Esophagus muscularis mucosa (tissue), 4 donors: Measurements from ENCODE around the gene PHGDH. TPM values are rescaled to one million over a fixed set of nuclear protein-coding genes. Genes with fewer than 3 reads are reported as not detected.
A peak's percentile ranks its signal among the peaks of the same experiment; 100 is the strongest.

Experiments
- DNase-seq: peaks from one replicate; pipeline ENCODE4 v3.0.0-alpha.2; 2017; ENCODE audit errors: extremely low spot score
- H3K27ac ChIP-seq, 4 donors: fragments of 200-600 bp; sonication (generic); replicated peaks in 1 of 4; 1 replicate in 3 of 4; 2 replicates in 1 of 4; pipeline ENCODE4 v1.5.1; 2016 to 2019; ENCODE audit warnings: mild to moderate bottlenecking in 1 of 4
- H3K27me3 ChIP-seq, 4 donors: fragments of 200-600 bp; sonication (generic); one replicate each; pipeline versions ENCODE4 v1.5.1 to v1.6.0; 2016 to 2019
- H3K36me3 ChIP-seq, 4 donors: fragments of 200-600 bp; sonication (generic); one replicate each; pipeline ENCODE4 v1.5.1; 2016 to 2019
- H3K4me1 ChIP-seq, 4 donors: fragments of 200-600 bp; sonication (generic); one replicate each; pipeline ENCODE4 v1.5.1; 2016 to 2019
- H3K4me3 ChIP-seq, 4 donors: fragments of 200-600 bp; sonication (generic); 1 replicate in 2 of 4; 2 replicates in 2 of 4; pipeline ENCODE4 v1.5.1; 2016 to 2019; ENCODE audit warnings: mild to moderate bottlenecking in 4 of 4, moderate library complexity in 1 of 4
- H3K9me3 ChIP-seq, 4 donors: fragments of 200-600 bp; sonication (generic); 1 replicate in 3 of 4; 2 replicates in 1 of 4; pipeline ENCODE4 v1.5.1; 2016 to 2019
- CTCF ChIP-seq, 3 experiments: fragments of 200-600 bp in 2 of 3; fragments of 450-650 bp in 1 of 3; sonication (generic) in 2 of 3; IDR thresholded peaks; one replicate each; pipeline ENCODE4 v1.5.1; 2017 to 2019; ENCODE audit warnings: antibody characterized with exemption in 3 of 3, mild to moderate bottlenecking in 2 of 3, moderate library complexity in 1 of 3
- EP300 ChIP-seq: sonication (generic); formaldehyde crosslinking; IDR thresholded peaks from one replicate; pipeline ENCODE4 v1.6.1; 2017; ENCODE audit warnings: antibody characterized with exemption
- POLR2A ChIP-seq: fragments of 450-650 bp; IDR thresholded peaks from one replicate; pipeline ENCODE4 v1.6.1; 2017; ENCODE audit warnings: antibody characterized with exemption, moderate library complexity, mild to moderate bottlenecking, low read depth
- POLR2AphosphoS5 ChIP-seq, 2 donors: sonication (generic); formaldehyde crosslinking; IDR thresholded peaks; one replicate each; pipeline ENCODE4 v1.6.1; 2017; ENCODE audit warnings: antibody characterized with exemption in 2 of 2
- WGBS: methylation state at CpG from one replicate; pipeline ENCODE4 v1.1.5; 2018; 5-methylcytosine and 5-hydroxymethylcytosine counted together
- intact Hi-C: fragments of 100-400 bp; cut with DNase I; formaldehyde crosslinking; loops from one replicate; pipeline ENCODE4 v1.15.1; 2023
- total RNA-seq, 4 donors: library from RNA; depleted of rRNA; stranded (reverse); fragments of >200 nt; gene quantifications; one replicate each; pipeline versions ENCODE4 v1.1.0 to v1.2.1, GENCODE V29; 2016

The PHGDH gene
- total RNA-seq: 10 to 100 TPM; 20.3 to 42.7 (median 21.9) TPM

GRCh38 chr1:119711804-119712341 lies at the start of gene PHGDH:
TSS of gene PHGDH (plus strand) at chr1:119711934. CDS start at chr1:119712023, 89 bp downstream.
- Histone ChIP-seq H3K27me3 (no peaks in the 10 kb centered on the region), H3K4me3 (peak within 1 kb of the TSS; percentile 63 to 79 (median 66)), H3K9me3 (no peaks in the 10 kb centered on the region), H3K4me1 (peaks cover 14 to 40% (median 32%) of the 10 kb centered on the region in 4 donors), H3K27ac (peak within 1 kb of the TSS; percentile 80 to 88 (median 86)), H3K36me3 (no peaks in the 10 kb centered on the region)
- TF ChIP-seq EP300: no peak
- TF ChIP-seq CTCF (IDR thresholded peaks at IDR 0.05): no peak
- TF ChIP-seq POLR2AphosphoS5 (IDR thresholded peaks at IDR 0.05): peak; percentile 60 to 82
- 1% methylated on average over 23 of the region's 27 CpGs for WGBS
- DNase-seq: no peak
- intact Hi-C loops: no loop called here

GRCh38 chr1:119662034-119662437 lies 49.7 kb upstream of the PHGDH start:
- no peak for DNase-seq
- TF ChIP-seq POLR2A (no peak), POLR2AphosphoS5 (IDR thresholded peaks at IDR 0.05) (no peak), CTCF (IDR thresholded peaks at IDR 0.05) (no peak), EP300 (no peak)
- Histone ChIP-seq H3K9me3 (no peaks in the 10 kb centered on the region), H3K27me3 (no peaks in the 10 kb centered on the region), H3K4me3 (no peak overlapping the region), H3K4me1 (no peaks in the 10 kb centered on the region), H3K36me3 (no peaks in the 10 kb centered on the region), H3K27ac (no peak overlapping the region)
- 86% methylated on average over 3 of the region's 3 CpGs for WGBS
- intact Hi-C loops: no loop called here

GRCh38 chr1:119664067-119664466 lies 47.7 kb upstream of the PHGDH start:
- Histone ChIP-seq H3K4me3 (no peak overlapping the region), H3K27ac (no peak overlapping the region), H3K9me3 (no peaks in the 10 kb centered on the region), H3K36me3 (no peaks in the 10 kb centered on the region), H3K4me1 (no peaks in the 10 kb centered on the region), H3K27me3 (no peaks in the 10 kb centered on the region)
- intact Hi-C loops: loop anchor here (1.0 kb wide), 1 partner anchor 8 kb away; no protein-coding TSS in a partner anchor
- 83% methylated on average over 5 of the region's 5 CpGs for WGBS
- TF ChIP-seq EP300 (no peak), CTCF (IDR thresholded peaks at IDR 0.05) (no peak), POLR2A (no peak), POLR2AphosphoS5 (IDR thresholded peaks at IDR 0.05) (no peak)
- no peak for DNase-seq

- no peaks in the 10 kb centered on the region for H3K27me3 ChIP-seq
- H3K9me3 ChIP-seq: no peaks in the 10 kb centered on the region
- no peaks in the 10 kb centered on the region for H3K4me1 ChIP-seq
- H3K27ac ChIP-seq: no peak overlapping the region
- TF ChIP-seq EP300 (no peak), POLR2A (no peak), POLR2AphosphoS5 (IDR thresholded peaks at IDR 0.05) (no peak), CTCF (IDR thresholded peaks at IDR 0.05) (no peak)
- 98% methylated on average over 6 of the region's 6 CpGs for WGBS
- H3K4me3 ChIP-seq: no peak overlapping the region
- no peaks in the 10 kb centered on the region for H3K36me3 ChIP-seq
- intact Hi-C loops: no loop called here
- DNase-seq: no peak
Observed at GRCh38 chr1:119667173-119667572, 44.6 kb upstream of the PHGDH start.

- no peak overlapping the region for H3K27ac ChIP-seq
- H3K9me3 ChIP-seq: no peaks in the 10 kb centered on the region
- TF ChIP-seq EP300 (no peak), POLR2AphosphoS5 (IDR thresholded peaks at IDR 0.05) (no peak), POLR2A (no peak), CTCF (IDR thresholded peaks at IDR 0.05) (no peak)
- no peak overlapping the region for H3K4me3 ChIP-seq
- DNase-seq: no peak
- H3K36me3 ChIP-seq: no peaks in the 10 kb centered on the region
- peaks cover 8 to 9% (median 9%) of the 10 kb centered on the region in 4 donors for H3K4me1 ChIP-seq
- intact Hi-C loops: no loop called here
- H3K27me3 ChIP-seq: no peaks in the 10 kb centered on the region
- WGBS: 97% methylated on average over 2 of the region's 2 CpGs
Observed at GRCh38 chr1:119670898-119671297, 40.8 kb upstream of the PHGDH start.
